Erythroblast (primary cell): ENCODE measurements around the gene PPFIBP1.

Experiments
- GATA1 ChIP-seq: IDR thresholded peaks from 2 replicates; pipeline ENCODE4 v1.6.1; 2011; ENCODE audit warnings: low read depth, mild to moderate bottlenecking, control low read depth, low read length, moderate library complexity
- POLR2A ChIP-seq: IDR thresholded peaks from 2 replicates; pipeline ENCODE4 v1.6.1; 2011; ENCODE audit warnings: mild to moderate bottlenecking, low read length

- TF ChIP-seq POLR2A (no peak), GATA1 (no peak)
These were observed 26.6 kb downstream of the PPFIBP1 start for GRCh38 chr12:27550653-27550975.
